Neural cell (in vitro differentiated cells): ENCODE results near the gene MED8. TPM values are rescaled to one million over a fixed set of nuclear protein-coding genes. Genes with fewer than 3 reads are reported as not detected.

Source experiments
- H2AFZ ChIP-seq: fragments of 200-600, 300-800 bp; sonication (generic), shearing (Covaris generic); 2 replicates; pipeline ENCODE4 v1.6.0; 2014; ENCODE audit warnings: low read depth, mild to moderate bottlenecking, antibody characterized with exemption, low read length, moderate library complexity
- H3F3A ChIP-seq: fragments of 200-600 bp; shearing (Covaris generic); 2 replicates; pipeline ENCODE4 v1.6.1; 2016; ENCODE audit warnings: mild to moderate bottlenecking, moderate library complexity, mixed read lengths, antibody characterized with exemption, low read length; ENCODE audit not compliant: insufficient read depth, poor library complexity, severe bottlenecking
- H3K27ac ChIP-seq: fragments of 200-600, 300-800 bp; sonication (generic), shearing (Covaris generic); 2 replicates; pipeline ENCODE4 v1.5.1; 2014; ENCODE audit warnings: mild to moderate bottlenecking, low read length, moderate library complexity
- H3K27me3 ChIP-seq: fragments of 300-800, 200-600 bp; sonication (generic), shearing (Covaris generic); 2 replicates; pipeline ENCODE4 v1.6.0; 2014; ENCODE audit warnings: mild to moderate bottlenecking, low read depth, low read length, moderate library complexity; ENCODE audit not compliant: insufficient read depth
- H3K36me3 ChIP-seq: fragments of 300-800, 200-600 bp; sonication (generic), shearing (Covaris generic); 2 replicates; pipeline ENCODE4 v1.5.1; 2014; ENCODE audit warnings: mild to moderate bottlenecking, antibody characterized with exemption, low read length, moderate library complexity; ENCODE audit not compliant: insufficient read depth
- H3K4me2 ChIP-seq: fragments of 300-800, 200-600 bp; sonication (generic), shearing (Covaris generic); 2 replicates; pipeline ENCODE4 v1.6.0; 2014; ENCODE audit warnings: mild to moderate bottlenecking, low read length
- H3K4me3 ChIP-seq: fragments of 300-800, 200-600 bp; sonication (generic), shearing (Covaris generic); 2 replicates; pipeline ENCODE4 v1.5.1; 2014; ENCODE audit warnings: mild to moderate bottlenecking, low read length, moderate library complexity
- H3K79me2 ChIP-seq: fragments of 200-600 bp; shearing (Covaris generic); replicated peaks from 2 replicates; pipeline ENCODE4 v1.6.0; 2014; ENCODE audit warnings: mild to moderate bottlenecking, low read length, moderate library complexity; ENCODE audit not compliant: insufficient read depth
- H3K9ac ChIP-seq: fragments of 300-800, 200-600 bp; sonication (generic), shearing (Covaris generic); 2 replicates; pipeline ENCODE4 v1.6.1; 2016; ENCODE audit warnings: mild to moderate bottlenecking, low read length, mixed read lengths
- H3K9me2 ChIP-seq: fragments of 200-600 bp; shearing (Covaris generic); 2 replicates; pipeline ENCODE4 v1.6.1; 2016; ENCODE audit warnings: mild to moderate bottlenecking, low read length, mixed read lengths; ENCODE audit not compliant: insufficient read depth
- H3K9me3 ChIP-seq: fragments of 200-600, 300-800 bp; sonication (generic), shearing (Covaris generic); 2 replicates; pipeline ENCODE4 v1.6.1; 2016; ENCODE audit warnings: mild to moderate bottlenecking, mixed run types, low read length, moderate library complexity, mixed read lengths
- H4K20me1 ChIP-seq: fragments of 200-600 bp; shearing (Covaris generic); 2 replicates; pipeline ENCODE4 v1.6.1; 2016; ENCODE audit warnings: mild to moderate bottlenecking, mixed run types; ENCODE audit not compliant: insufficient read depth
- CTCF ChIP-seq: fragments of 450-650 bp; IDR thresholded peaks from 2 replicates; pipeline ENCODE4 v1.5.1; 2014; ENCODE audit warnings: antibody characterized with exemption, mild to moderate bottlenecking, moderate library complexity; ENCODE audit not compliant: poor library complexity, severe bottlenecking
- EP300 ChIP-seq: fragments of 450-650 bp; conservative IDR thresholded peaks from 2 replicates; pipeline ENCODE4 v1.6.1; 2014; ENCODE audit warnings: antibody characterized with exemption, mild to moderate bottlenecking, moderate library complexity; ENCODE audit not compliant: poor library complexity, severe bottlenecking
- EZH2 ChIP-seq: fragments of 200-600, 300-800 bp; shearing (Covaris generic), sonication (generic); IDR thresholded peaks from 2 replicates; pipeline ENCODE4 v1.6.1; 2014; ENCODE audit warnings: antibody characterized with exemption, low read length, borderline replicate concordance, mild to moderate bottlenecking; ENCODE audit not compliant: insufficient read depth, poor library complexity, severe bottlenecking
- MXI1 ChIP-seq: fragments of 450-650 bp; conservative IDR thresholded peaks from 2 replicates; pipeline ENCODE4 v1.6.1; 2014; ENCODE audit warnings: antibody characterized with exemption, mild to moderate bottlenecking; ENCODE audit not compliant: poor library complexity, severe bottlenecking
- POLR2AphosphoS5 ChIP-seq: IDR thresholded peaks from 2 replicates; pipeline ENCODE4 v1.6.1; 2012
- RAD21 ChIP-seq: fragments of 450-650 bp; conservative IDR thresholded peaks from 2 replicates; pipeline ENCODE4 v1.6.1; 2014; ENCODE audit warnings: antibody characterized with exemption, mild to moderate bottlenecking, moderate library complexity
- SMC3 ChIP-seq: fragments of 450-650 bp; conservative IDR thresholded peaks from 2 replicates; pipeline ENCODE4 v1.6.1; 2014; ENCODE audit warnings: antibody characterized with exemption, mild to moderate bottlenecking, moderate library complexity; ENCODE audit not compliant: poor library complexity
- TAF1 ChIP-seq: IDR thresholded peaks from 2 replicates; pipeline ENCODE4 v1.6.1; 2012; ENCODE audit warnings: low read depth
- polyA plus RNA-seq: library from polyadenylated mRNA; depleted of rRNA; stranded (reverse); fragments of >200 nt; gene quantifications from 2 replicates; pipeline ENCODE4 v1.2.3, GENCODE V29; 2014
- TF ChIP-seq, protein P1 (sequence below): IDR thresholded peaks from 2 replicates; pipeline ENCODE4 v1.6.1; 2012; ENCODE audit warnings: borderline replicate concordance

MED8 gene
- polyA plus RNA-seq, 1 donor from 2014 or later = 59.2 TPM

DNA sequence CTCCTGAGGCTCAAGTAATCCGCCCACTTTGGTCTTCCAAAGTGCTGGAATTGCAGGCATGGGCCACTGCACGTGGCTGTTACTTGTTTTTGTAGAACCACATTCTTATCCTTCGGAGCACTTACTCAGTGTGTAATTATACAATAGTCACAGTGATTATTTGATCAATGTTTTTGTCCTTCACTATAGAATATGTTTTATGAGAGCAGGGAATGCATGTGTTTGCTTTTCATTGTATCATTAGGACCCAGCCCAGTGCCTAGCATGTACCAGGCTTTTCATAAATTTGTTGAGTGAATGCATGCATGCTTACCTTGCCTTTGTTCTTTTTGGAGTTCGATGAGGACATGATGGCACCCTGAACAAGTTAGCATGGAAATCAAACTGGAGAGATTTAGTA is 5.9 kb upstream of the MED8 start:
- no peaks in the 10 kb centered on the region for H3K36me3 ChIP-seq
- no peak overlapping the region for H3K9ac ChIP-seq
- no peak for TF ChIP-seq TAF1
- TF ChIP-seq, protein P1, sequence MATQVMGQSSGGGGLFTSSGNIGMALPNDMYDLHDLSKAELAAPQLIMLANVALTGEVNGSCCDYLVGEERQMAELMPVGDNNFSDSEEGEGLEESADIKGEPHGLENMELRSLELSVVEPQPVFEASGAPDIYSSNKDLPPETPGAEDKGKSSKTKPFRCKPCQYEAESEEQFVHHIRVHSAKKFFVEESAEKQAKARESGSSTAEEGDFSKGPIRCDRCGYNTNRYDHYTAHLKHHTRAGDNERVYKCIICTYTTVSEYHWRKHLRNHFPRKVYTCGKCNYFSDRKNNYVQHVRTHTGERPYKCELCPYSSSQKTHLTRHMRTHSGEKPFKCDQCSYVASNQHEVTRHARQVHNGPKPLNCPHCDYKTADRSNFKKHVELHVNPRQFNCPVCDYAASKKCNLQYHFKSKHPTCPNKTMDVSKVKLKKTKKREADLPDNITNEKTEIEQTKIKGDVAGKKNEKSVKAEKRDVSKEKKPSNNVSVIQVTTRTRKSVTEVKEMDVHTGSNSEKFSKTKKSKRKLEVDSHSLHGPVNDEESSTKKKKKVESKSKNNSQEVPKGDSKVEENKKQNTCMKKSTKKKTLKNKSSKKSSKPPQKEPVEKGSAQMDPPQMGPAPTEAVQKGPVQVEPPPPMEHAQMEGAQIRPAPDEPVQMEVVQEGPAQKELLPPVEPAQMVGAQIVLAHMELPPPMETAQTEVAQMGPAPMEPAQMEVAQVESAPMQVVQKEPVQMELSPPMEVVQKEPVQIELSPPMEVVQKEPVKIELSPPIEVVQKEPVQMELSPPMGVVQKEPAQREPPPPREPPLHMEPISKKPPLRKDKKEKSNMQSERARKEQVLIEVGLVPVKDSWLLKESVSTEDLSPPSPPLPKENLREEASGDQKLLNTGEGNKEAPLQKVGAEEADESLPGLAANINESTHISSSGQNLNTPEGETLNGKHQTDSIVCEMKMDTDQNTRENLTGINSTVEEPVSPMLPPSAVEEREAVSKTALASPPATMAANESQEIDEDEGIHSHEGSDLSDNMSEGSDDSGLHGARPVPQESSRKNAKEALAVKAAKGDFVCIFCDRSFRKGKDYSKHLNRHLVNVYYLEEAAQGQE = no peak
- TF ChIP-seq EP300 = no peak
- TF ChIP-seq MXI1 = no peak
- no peak for TF ChIP-seq EZH2
- no peak for TF ChIP-seq RAD21
- TF ChIP-seq SMC3 = no peak
- TF ChIP-seq CTCF = no peak
- no peak for TF ChIP-seq POLR2AphosphoS5
- H4K20me1 ChIP-seq = no peaks in the 10 kb centered on the region
- no peaks in the 10 kb centered on the region for H3F3A ChIP-seq
- no peaks in the 10 kb centered on the region for H3K9me2 ChIP-seq
- no peaks in the 10 kb centered on the region for H3K27me3 ChIP-seq
- peaks cover 12% of the 10 kb centered on the region for H3K79me2 ChIP-seq
- no peak overlapping the region for H3K4me3 ChIP-seq
- no peak overlapping the region for H3K4me2 ChIP-seq
- H3K27ac ChIP-seq = no peak overlapping the region
- H2AFZ ChIP-seq = no peak overlapping the region
- no peaks in the 10 kb centered on the region for H3K9me3 ChIP-seq

DNA sequence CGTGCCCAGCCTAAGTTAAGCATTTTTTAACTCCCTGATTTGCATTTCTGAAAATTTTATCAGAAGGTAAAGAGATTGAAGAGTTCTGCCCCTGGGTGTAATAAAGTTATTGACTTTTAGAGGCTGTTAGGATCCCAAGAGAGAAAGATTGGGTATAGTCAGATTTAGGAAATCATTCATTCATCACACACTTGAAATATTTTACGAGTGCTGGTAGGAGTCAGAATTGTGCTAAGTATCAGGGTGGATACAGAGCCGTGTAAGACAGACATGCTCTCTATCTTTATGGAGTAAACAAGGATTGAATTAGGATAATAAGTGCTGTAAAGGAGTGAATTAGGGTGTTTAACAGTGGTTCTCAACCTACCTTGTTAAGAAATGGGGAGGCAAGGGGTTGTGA is 3.1 kb upstream of the MED8 start:
- peaks cover 34% of the 10 kb centered on the region for H3K79me2 ChIP-seq
- no peaks in the 10 kb centered on the region for H3K9me2 ChIP-seq
- no peaks in the 10 kb centered on the region for H4K20me1 ChIP-seq
- no peak overlapping the region for H3K4me3 ChIP-seq
- H2AFZ ChIP-seq = no peak overlapping the region
- no peak overlapping the region for H3K4me2 ChIP-seq
- TF ChIP-seq RAD21 (no peak), TAF1 (no peak), EP300 (no peak), CTCF (no peak), EZH2 (no peak)
- TF ChIP-seq, protein P1 = no peak
- no peaks in the 10 kb centered on the region for H3K36me3 ChIP-seq
- no peak overlapping the region for H3K27ac ChIP-seq
- no peaks in the 10 kb centered on the region for H3K9me3 ChIP-seq
- H3K9ac ChIP-seq = no peak overlapping the region
- H3F3A ChIP-seq = no peaks in the 10 kb centered on the region
- H3K27me3 ChIP-seq = no peaks in the 10 kb centered on the region
